H7 (cell line): ENCODE measurements around the gene CDH20. TPM values are rescaled to one million over a fixed set of nuclear protein-coding genes. Genes with fewer than 3 reads are reported as not detected.
"Not testable (repeated sequence)": the region's sequence is repeated elsewhere in the genome, so short reads cannot be mapped to it uniquely, and the experiment has no call there.

Source experiments
- DNase-seq: peaks from one replicate; pipeline ENCODE4 v3.0.0; 2012
- H3K27me3 ChIP-seq: 2 replicates; pipeline ENCODE4 v1.6.0; 2011; ENCODE audit warnings: mild to moderate bottlenecking, low read length; ENCODE audit not compliant: control insufficient read depth, insufficient read depth
- H3K36me3 ChIP-seq: replicated peaks from 2 replicates; pipeline ENCODE4 v1.5.1; 2011; ENCODE audit warnings: low read length; ENCODE audit not compliant: control insufficient read depth, insufficient read depth
- H3K4me3 ChIP-seq: 2 replicates; pipeline ENCODE4 v1.5.1; 2011; ENCODE audit warnings: low read depth, mild to moderate bottlenecking, control low read depth, low read length, moderate library complexity; ENCODE audit not compliant: insufficient read depth
- total RNA-seq: library from RNA; depleted of rRNA; stranded (reverse); fragments of >200 nt; shearing (Covaris generic); gene quantifications from 2 replicates; pipeline ENCODE4 v1.2.3, GENCODE V29; 2014

Gene CDH20
- total RNA-seq, 1 experiment from 2014 or later = 0.31 TPM

DNA sequence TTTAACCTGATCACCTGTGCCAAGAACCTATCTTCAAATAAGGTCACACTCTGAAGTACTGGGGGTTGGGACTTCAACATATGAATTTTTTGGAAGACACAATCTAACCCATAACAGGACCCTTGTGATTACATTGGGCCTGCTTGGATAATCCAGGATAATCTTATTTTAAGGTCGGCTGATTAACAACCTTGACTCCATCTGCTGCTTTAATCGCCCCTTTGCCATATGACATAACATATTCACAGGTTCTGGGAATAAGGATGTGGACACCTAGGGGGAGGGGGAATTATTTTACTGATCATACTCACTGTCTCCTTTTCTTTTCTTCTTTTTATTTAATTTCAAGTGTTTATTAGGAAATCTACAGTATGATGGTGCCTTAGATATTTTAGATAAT is 34.8 kb downstream of the CDH20 start:
- DNase-seq = no peak
- no peak overlapping the region for H3K4me3 ChIP-seq
- no peaks in the 10 kb centered on the region for H3K27me3 ChIP-seq
- H3K36me3 ChIP-seq = no peaks in the 10 kb centered on the region

DNA sequence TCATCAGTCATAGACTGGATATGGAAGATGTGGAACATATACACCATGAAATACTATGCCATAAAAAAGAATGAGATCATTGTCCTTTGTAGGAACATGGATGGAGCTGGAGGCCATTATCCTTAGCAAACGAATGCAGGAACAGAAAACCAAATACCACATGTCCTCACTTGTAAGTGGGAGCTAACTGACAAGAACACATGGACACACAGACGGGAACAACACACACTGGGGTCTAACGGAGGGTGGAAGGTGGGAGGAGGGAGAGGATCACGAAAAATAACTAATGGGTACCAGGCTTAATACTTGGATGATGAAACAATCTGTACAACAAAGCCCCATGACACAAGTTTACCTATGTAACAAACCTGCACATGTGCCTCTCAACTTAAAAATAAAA is 36.4 kb downstream of the CDH20 start:
- not testable (repeated sequence) for H3K36me3 ChIP-seq, H3K4me3 ChIP-seq, H3K27me3 ChIP-seq, DNase-seq

DNA sequence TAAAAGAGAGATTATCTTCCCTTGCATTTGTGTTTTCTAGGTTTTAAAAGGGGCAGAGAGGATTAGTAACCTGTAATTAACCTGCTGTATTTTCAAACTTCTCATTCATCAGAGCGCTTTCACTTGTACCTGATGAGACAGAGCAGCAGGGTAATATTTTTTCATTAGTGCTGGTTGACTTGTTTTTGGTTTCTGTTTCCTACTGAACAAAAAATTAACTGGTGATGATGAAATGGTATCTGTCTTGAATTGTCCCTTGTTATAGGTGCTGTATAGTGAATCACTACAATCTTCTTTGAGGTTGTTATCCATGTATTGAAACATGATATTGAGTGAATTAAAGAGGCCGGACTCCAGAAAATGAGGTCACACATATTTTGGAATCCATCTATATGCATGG is 37.9 kb downstream of the CDH20 start:
- no peaks in the 10 kb centered on the region for H3K27me3 ChIP-seq

DNA sequence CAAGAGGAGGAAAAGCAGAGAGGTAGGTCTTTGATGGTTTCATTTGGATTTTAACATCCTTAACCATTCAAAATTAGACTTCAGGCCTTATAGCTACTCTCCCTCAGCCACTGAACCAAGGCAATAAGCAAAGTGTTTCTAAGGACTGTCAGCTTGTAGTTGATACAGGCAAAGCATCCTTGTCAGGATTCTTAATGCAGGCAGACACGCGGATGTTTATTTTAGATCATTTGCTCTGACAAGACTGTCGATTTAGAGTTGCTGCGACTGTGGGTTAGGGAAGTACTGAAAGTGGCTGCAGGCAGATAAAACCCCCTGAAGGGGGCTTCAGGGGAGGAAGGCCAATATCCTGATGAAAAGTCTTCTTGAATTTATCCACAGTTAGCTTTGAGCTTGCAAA is 46.6 kb downstream of the CDH20 start:
- Histone ChIP-seq H3K4me3 (no peak overlapping the region), H3K27me3 (no peaks in the 10 kb centered on the region), H3K36me3 (no peaks in the 10 kb centered on the region)
- DNase-seq = no peak

More for the DNA sequence above, 37.9 kb downstream of the CDH20 start:
- Histone ChIP-seq H3K36me3 (no peaks in the 10 kb centered on the region), H3K4me3 (no peak overlapping the region)
- no peak for DNase-seq

DNA sequence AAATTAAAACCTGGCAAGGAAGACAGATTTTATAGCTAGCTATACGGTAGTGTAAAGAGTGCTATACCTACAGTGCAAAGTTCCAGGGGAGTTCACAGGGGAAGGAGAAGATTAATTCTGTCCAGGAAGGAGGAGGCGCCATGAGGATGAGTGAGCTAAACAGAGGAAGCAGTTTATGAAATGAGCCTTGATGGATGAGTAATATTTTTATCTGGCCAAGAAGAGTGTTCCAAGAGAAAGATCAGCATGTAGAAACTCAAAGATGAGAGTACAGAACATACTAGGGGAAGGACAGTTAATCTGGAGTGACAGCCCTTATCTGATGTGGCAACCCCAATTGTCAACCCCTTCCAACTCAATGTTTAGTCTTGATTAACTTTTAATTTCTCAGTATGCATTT is 54.8 kb downstream of the CDH20 start:
- Histone ChIP-seq H3K4me3 (no peak overlapping the region), H3K36me3 (no peaks in the 10 kb centered on the region)
- no peak for DNase-seq

DNA sequence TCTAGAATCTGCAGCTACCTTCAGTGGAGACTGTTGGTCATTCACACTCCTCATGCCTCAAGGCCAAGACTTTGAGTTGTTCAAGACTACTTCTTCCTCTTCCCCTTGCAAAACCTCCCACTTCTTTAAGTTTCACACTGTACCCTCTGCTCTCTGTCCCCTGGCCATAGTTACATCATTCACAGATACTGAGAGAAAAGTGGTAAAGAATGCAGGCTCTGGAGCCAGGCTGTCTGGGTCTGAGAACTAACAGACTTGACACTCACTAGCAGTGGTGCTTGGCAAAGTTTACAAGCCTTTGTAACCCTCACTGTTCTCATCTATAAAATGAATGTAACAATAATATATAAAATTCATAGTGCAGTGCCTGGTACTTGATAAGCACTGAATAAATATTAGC is 61.8 kb downstream of the CDH20 start:
- no peak for DNase-seq
- no peaks in the 10 kb centered on the region for H3K36me3 ChIP-seq
- H3K4me3 ChIP-seq = no peak overlapping the region
- H3K27me3 ChIP-seq = no peaks in the 10 kb centered on the region

More for the DNA sequence above, 54.8 kb downstream of the CDH20 start:
- no peaks in the 10 kb centered on the region for H3K27me3 ChIP-seq

DNA sequence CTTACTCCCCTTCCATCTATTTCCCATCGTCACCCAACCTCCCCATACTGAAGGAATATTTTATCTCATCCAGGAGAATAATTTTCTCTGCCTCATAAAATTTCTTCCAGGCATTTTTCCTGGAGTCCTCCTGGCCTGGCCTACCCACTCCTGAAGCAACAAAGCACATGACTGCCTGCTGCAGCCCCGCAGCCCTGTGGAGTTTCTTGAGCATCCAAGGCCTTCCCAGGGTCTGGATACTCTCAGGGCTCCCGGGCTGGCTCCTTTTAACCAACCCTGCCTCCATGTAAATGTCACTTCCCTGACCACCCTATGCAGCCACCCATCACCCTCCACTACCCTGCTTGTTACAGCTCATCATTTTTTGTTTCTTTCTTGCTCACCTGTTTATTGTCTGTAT is 64.0 kb downstream of the CDH20 start:
- Histone ChIP-seq H3K36me3 (no peaks in the 10 kb centered on the region), H3K27me3 (no peaks in the 10 kb centered on the region), H3K4me3 (no peak overlapping the region)
- DNase-seq = no peak

DNA sequence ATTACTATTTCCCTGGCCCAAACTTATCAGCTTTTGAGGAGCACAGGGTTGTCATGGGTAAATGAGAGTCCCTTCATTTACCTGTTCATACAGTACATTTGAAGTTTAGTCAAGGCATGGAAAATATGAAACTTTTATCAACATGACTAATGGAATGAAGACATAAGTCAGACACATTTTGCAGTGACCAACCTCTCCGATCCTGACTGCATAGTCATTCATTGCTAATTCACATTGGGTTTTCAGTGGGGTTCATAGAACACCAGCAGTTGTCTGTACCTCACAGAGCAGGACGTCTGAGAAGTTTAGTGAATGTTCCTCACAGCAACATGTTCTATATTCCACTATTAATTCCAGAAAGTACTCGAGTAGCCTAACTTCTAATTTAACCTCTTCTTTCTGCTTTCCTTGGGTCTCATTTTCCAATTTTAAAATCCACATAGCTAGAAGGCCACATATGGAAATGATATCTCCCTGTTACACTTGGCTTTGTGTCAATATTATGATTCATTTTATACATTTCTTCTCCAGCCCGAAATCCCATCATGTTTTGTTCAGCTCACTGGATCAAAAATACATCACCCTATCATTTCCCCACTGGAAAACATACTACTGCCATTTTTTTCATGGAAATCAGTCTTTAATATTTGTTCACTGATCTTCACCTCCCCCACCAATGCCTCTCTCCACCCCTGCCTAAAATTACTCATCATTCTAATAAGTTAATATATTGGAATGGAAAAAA is 65.9 kb downstream of the CDH20 start:
- no peaks in the 10 kb centered on the region for H3K36me3 ChIP-seq
- H3K27me3 ChIP-seq = no peaks in the 10 kb centered on the region
- no peak overlapping the region for H3K4me3 ChIP-seq
- no peak for DNase-seq

DNA sequence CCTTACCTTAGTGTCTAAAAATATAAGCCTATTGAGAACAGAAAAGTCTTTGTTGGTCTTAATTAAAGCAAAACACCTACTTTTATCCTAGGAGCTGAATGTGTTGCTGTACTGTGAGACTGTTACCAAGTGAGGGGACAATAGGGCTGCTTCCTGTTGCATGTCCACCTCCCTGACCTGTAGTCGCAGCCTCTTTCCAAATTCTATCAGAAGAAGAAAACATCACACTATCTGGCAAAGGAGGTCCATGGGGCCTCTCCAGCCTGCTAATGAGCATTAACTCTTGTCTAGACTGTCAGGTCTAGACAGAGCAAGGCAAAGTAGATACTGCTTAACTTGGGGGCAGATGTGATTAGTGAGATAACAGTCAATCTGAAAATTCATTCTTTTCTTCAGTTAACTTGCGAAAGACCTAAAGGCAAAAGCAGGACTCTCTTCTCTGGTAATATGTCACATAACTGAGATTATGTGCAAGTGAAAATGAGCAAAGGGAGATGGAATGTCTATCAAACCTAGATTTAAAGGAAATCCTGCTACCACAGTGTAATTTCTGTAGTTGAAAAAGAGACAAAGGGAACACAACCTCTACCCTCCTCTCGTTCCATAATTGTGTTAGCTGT is 66.9 kb downstream of the CDH20 start:
- Histone ChIP-seq H3K27me3 (no peaks in the 10 kb centered on the region), H3K36me3 (no peaks in the 10 kb centered on the region), H3K4me3 (no peak overlapping the region)
- DNase-seq = no peak

DNA sequence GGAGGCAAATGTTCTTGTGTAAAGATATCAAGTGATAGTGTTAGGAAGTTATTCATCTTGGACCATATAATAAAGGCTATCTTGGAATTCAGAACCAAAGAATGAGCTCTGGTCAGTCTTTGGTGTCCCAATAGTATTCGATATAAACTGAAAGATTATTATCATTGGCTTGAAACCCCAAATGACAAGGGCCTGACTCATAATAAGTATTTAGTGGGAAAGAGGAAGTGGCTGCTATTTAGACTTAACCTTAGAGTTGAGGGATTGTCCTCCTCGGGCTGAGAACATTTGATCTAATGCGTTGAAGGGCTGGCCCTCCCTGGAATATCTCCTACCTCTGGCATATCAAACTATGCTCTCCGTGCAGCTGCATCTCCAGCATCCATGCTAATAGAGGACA is 67.5 kb downstream of the CDH20 start:
- DNase-seq = no peak
- H3K36me3 ChIP-seq = no peaks in the 10 kb centered on the region
- no peaks in the 10 kb centered on the region for H3K27me3 ChIP-seq
- H3K4me3 ChIP-seq = no peak overlapping the region

DNA sequence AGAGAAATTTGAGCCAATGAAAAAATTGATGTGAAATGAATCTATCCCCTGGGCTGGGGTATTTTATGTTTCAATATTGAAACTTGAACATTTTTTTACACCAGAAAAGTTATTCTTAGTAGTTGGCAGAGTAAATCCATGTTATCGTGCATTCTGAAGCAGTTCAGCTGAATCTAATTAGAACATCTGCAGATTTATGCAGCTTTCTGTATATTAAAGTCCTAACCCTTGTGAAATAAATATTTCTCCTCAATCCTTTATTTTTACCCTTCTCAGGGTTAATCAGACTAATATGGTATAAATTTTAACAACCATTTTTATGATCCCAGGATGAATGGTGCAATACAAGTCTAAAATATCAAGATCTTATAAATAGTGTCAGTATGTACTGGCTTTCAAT is 69.5 kb downstream of the CDH20 start:
- Histone ChIP-seq H3K27me3 (no peaks in the 10 kb centered on the region), H3K4me3 (no peak overlapping the region), H3K36me3 (no peaks in the 10 kb centered on the region)
- DNase-seq = no peak

DNA sequence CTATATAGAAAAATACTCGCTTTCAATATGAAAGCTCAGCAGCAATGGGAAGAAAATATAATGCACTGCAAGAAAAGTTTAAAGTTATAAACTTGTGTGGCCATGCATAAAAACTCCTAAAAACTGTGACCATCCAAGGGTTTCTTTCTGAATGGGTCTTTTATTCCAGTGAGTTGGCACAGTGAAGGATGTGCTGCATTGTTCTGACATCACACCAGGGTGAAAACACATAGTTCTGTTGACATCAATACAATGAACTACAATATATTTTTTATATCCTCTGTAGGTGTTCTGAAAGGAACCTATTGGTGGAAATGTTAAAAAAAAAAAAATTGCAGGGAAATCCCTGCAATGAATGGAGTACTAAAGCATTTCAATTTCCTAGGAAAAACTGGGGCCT is 80.2 kb downstream of the CDH20 start:
- DNase-seq = no peak
- Histone ChIP-seq H3K27me3 (no peaks in the 10 kb centered on the region), H3K36me3 (no peaks in the 10 kb centered on the region), H3K4me3 (no peak overlapping the region)

DNA sequence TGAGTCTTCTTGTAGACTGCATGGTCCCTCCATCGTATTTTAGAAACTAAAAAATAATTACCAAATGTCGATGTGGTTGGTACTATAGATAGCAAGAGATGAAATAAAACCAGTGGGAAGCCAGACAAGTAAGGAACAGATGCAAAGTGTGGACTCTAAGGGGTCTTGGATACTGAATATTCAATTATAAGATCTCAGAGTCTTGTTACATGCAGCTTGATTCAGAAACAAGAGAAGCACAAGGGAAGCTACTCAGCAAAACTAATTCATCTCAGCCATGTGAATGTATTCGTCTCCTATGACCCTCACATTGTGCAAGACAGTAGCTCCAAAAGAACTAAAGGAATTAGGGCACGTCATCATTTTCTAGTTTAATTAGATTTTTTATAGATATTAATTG is 80.9 kb downstream of the CDH20 start:
- no peak for DNase-seq
- Histone ChIP-seq H3K36me3 (no peaks in the 10 kb centered on the region), H3K4me3 (no peak overlapping the region), H3K27me3 (no peaks in the 10 kb centered on the region)

DNA sequence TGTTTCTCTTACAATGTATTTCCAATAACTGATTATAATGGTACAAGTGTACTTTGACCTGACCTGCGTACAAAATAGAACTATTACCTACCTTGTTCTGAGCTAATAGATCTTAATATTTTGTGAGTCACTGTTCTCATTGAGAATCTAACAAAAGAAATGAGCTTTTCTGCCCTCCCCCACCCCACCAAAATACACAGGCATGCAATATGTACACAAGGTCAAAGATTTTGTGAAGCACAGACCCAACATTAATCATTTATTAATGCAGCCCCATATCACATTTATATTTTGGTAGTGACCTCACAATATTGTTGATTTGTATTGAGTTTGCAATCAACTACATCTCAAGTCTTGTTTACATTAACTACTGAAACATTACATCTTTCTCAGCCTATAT is 86.5 kb downstream of the CDH20 start:
- Histone ChIP-seq H3K36me3 (no peaks in the 10 kb centered on the region), H3K27me3 (no peaks in the 10 kb centered on the region), H3K4me3 (no peak overlapping the region)
- DNase-seq = no peak

DNA sequence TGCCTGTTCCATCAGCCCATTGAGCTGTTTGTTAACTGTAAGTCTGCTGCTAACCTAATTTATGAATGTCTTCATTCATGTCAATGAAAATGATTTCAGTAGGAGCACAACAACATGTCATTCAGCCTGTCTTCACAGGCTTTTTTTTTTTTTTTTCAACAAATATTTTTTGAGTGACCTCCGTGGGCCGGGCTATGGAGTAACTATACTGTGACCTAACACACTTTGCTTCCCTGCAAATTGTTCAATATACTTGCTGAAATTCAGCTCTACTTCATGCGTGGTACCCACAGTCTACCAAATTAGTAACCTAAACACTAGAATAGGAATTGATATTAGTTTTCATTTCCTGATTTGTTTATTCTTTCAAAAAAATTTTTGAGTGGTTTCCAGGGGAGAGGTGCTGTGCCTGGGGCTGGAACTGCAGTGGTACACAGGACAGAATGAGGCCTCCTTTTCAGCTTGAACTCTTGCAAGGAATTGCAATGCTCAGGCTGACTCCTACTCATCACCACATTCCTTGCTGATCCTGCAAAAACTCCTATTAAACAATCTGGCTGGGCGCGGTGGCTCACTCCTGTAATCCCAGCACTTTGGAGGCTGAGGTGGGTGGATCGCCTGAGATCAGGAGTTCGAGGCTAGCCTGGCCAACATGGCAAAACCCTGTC is 87.1 kb downstream of the CDH20 start:
- H3K4me3 ChIP-seq = no peak overlapping the region
- DNase-seq = no peak
- no peaks in the 10 kb centered on the region for H3K36me3 ChIP-seq
- H3K27me3 ChIP-seq = no peaks in the 10 kb centered on the region
